K562 (cell line): ENCODE data around the gene LMF2. TPM values are rescaled to one million over a fixed set of nuclear protein-coding genes. Genes with fewer than 3 reads are reported as not detected.
A peak's percentile ranks its signal among the peaks of the same experiment; 100 is the strongest.
"Not testable (repeated sequence)": the region's sequence is repeated elsewhere in the genome, so short reads cannot be mapped to it uniquely, and the experiment has no call there.

Source experiments
- DACH1 ChIP-seq: fragments of 450-650 bp; IDR thresholded peaks from 2 replicates; pipeline ENCODE4 v1.6.1; 2018; ENCODE audit not compliant: partially characterized antibody
- POLR2H ChIP-seq: IDR thresholded peaks from 2 replicates; pipeline ENCODE4 v1.6.1; 2016; ENCODE audit warnings: missing genetic modification characterization, low read depth, mild to moderate bottlenecking, control low read depth, missing compliant biosample characterization, moderate library complexity
- REST ChIP-seq, 2 experiments: fragments of 450-650 bp; formaldehyde crosslinking in 1 of 2; IDR thresholded peaks; 2 replicates each; pipeline versions ENCODE4 v1.4.0 to v1.6.1; 2014 to 2020; ENCODE audit warnings: mild to moderate bottlenecking in 2 of 2, borderline replicate concordance in 1 of 2, low read depth in 1 of 2
- ZNF316 ChIP-seq: fragments of 450-650 bp; IDR thresholded peaks from 2 replicates; pipeline ENCODE4 v1.6.1; 2016
- polyA plus RNA-seq, 8 experiments: library from polyadenylated mRNA; depleted of rRNA in 4 of 8; stranded (reverse) in 5 of 8; unstranded in 3 of 8; fragments of >200 nt; fragmentation: Nextera tagmentation in 2 of 8; fragmentation: Illumina TruSeq in 1 of 8; extraction: Ambion mirVana in 2 of 8; extraction: Trizol in 1 of 8; gene quantifications; 2 replicates each; pipeline versions ENCODE4 v1.2.1 to v1.2.3, GENCODE V29; 2011 to 2014; ENCODE audit warnings: inconsistent platforms in 1 of 8, missing spikeins in 1 of 8
- total RNA-seq, 7 experiments: library from RNA; depleted of rRNA in 6 of 7; stranded (reverse); fragments of >200 nt in 6 of 7; fragmentation: Illumina TruSeq in 2 of 7; extraction: Trizol in 2 of 7; gene quantifications; 2 replicates each; pipeline versions ENCODE4 v1.2.1 to v1.2.3, GENCODE V29; 2011 to 2021; ENCODE audit warnings: low replicate concordance in 1 of 7
- TF ChIP-seq, protein P1 (sequence below): fragments of 450-650 bp; IDR thresholded peaks from 2 replicates; pipeline ENCODE4 v1.6.1; 2017; ENCODE audit warnings: antibody characterized with exemption, mild to moderate bottlenecking

LMF2 gene
- total and polyA plus RNA-seq, 9 of the 15 experiments (the other 6 are each of a cell fraction or from before 2014, with no cell fraction given): 0.08 to 37.1 (median 7.6) TPM

GRCh38 chr22:50533856-50534711, 26.6 kb upstream of the LMF2 start (continued):
- TF ChIP-seq, protein P1, sequence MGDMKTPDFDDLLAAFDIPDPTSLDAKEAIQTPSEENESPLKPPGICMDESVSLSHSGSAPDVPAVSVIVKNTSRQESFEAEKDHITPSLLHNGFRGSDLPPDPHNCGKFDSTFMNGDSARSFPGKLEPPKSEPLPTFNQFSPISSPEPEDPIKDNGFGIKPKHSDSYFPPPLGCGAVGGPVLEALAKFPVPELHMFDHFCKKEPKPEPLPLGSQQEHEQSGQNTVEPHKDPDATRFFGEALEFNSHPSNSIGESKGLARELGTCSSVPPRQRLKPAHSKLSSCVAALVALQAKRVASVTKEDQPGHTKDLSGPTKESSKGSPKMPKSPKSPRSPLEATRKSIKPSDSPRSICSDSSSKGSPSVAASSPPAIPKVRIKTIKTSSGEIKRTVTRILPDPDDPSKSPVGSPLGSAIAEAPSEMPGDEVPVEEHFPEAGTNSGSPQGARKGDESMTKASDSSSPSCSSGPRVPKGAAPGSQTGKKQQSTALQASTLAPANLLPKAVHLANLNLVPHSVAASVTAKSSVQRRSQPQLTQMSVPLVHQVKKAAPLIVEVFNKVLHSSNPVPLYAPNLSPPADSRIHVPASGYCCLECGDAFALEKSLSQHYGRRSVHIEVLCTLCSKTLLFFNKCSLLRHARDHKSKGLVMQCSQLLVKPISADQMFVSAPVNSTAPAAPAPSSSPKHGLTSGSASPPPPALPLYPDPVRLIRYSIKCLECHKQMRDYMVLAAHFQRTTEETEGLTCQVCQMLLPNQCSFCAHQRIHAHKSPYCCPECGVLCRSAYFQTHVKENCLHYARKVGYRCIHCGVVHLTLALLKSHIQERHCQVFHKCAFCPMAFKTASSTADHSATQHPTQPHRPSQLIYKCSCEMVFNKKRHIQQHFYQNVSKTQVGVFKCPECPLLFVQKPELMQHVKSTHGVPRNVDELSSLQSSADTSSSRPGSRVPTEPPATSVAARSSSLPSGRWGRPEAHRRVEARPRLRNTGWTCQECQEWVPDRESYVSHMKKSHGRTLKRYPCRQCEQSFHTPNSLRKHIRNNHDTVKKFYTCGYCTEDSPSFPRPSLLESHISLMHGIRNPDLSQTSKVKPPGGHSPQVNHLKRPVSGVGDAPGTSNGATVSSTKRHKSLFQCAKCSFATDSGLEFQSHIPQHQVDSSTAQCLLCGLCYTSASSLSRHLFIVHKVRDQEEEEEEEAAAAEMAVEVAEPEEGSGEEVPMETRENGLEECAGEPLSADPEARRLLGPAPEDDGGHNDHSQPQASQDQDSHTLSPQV: peak; percentile 45; the same call in 1 of the 2 replicates
- TF ChIP-seq DACH1 (peak; percentile 32), POLR2H (tag) (peak; percentile 62; the same call in 1 of the 2 replicates), ZNF316 (peak; percentile 73), REST (IDR thresholded peaks at IDR 0.05; ENCODE audit: borderline replicate concordance) (peak; percentile 39; the same call in 1 of the 2 replicates)
- TF ChIP-seq REST (CRISPR knock-in tag; IDR thresholded peaks at IDR 0.05; ENCODE audit: low read depth): not testable (repeated sequence)
